ENCODE results near the gene SRXN1.

GRCh38 chr20:692044-692443 lies 39.0 kb upstream of the SRXN1 start:
- TF ChIP-seq POLR2A (IDR thresholded peaks at IDR 0.05; ENCODE audit: low read depth, low read length) (no peak), POLR2AphosphoS5 (IDR thresholded peaks at IDR 0.05; ENCODE audit: low read depth, low read length) (no peak), TAF1 (IDR thresholded peaks at IDR 0.05; ENCODE audit: borderline replicate concordance, low read depth, low read length) (no peak)

Measured in GM12892 (cell line).